Activated naive CD4-positive, alpha-beta T cell treated with anti-CD3 and anti-CD28 coated beads, Interleukin-2, amount 10 ng/mL, durations not matched to agents 5 hours and 36 hours (primary cell): ENCODE data around the gene ABHD12B. TPM values are rescaled to one million over a fixed set of nuclear protein-coding genes. Genes with fewer than 3 reads are reported as not detected.

Source experiments
- total RNA-seq, 2 experiments: library from RNA; stranded (reverse); gene quantifications; one replicate each; pipeline ENCODE4 v1.2.3, GENCODE V29; 2021

The ABHD12B gene
- total RNA-seq: not detected

GRCh38 chr14:50871914-50872732 is at the start of gene ABHD12B:
TSS of gene ABHD12B (plus strand) at chr14:50872053. CDS start at chr14:50872175, 122 bp downstream.

GRCh38 chr14:50830932-50831725 is 40.7 kb upstream of the ABHD12B start, which contains the start of gene NIN:
TSS of gene NIN (minus strand) at chr14:50831162. CDS start at chr14:50822056, 9,106 bp downstream.

GRCh38 chr14:50943943-50944646 is 72.2 kb downstream of the ABHD12B start, which contains the start of gene PYGL:
TSS of gene PYGL (minus strand) at chr14:50944483. CDS start at chr14:50944403, 80 bp downstream.

Other genes with a start within 250 kb of the ABHD12B start
- gene SAV1, start 203.7 kb upstream of the ABHD12B start, total RNA-seq: 1 to 10 TPM; 3.7 to 4.3 TPM
- gene NIN, start 40.9 kb upstream of the ABHD12B start, total RNA-seq: 10 to 100 TPM; 83.1 to 87.3 TPM
- gene PYGL, start 72.4 kb downstream of the ABHD12B start, total RNA-seq: not detected
- under 1 TPM; 0.30 to 0.34 TPM for gene TRIM9, start 223.1 kb downstream of the ABHD12B start, total RNA-seq